ENCODE measurements around the gene LRP11. TPM values are rescaled to one million over a fixed set of nuclear protein-coding genes. Genes with fewer than 3 reads are reported as not detected.
"Not testable (repeated sequence)": the region's sequence is repeated elsewhere in the genome, so short reads cannot be mapped to it uniquely, and the experiment has no call there.

LRP11 gene
- total RNA-seq, 2 experiments from 2014 or later, result 1.9 TPM

DNA sequence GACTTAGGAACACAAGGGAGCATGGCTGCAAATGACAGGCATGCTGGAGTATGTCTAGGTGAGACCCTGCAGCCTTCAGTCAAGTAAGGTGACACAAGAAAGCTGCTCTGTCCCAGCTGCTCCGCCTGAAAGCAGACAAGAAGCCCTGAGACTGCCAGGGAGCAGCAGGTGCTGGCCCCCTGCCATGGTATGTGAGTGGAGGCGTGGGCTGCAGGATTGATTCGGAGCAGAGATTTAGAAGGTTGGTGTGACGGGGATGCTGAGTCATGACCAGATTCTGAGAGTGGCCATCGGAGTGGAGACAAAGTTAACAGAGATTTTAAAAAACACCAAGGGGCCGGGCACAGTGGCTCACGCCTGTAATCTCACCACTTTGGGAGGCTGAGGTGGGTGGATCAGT is 17.8 kb downstream of the LRP11 start:
- DNase-seq (no peak), ATAC-seq (no peak)
- ChIA-PET POLR2A (no interaction called here), CTCF (interaction anchor here (1.8 kb wide), 1 partner anchor 11 kb away, joined by 8 read pairs; no protein-coding TSS in a partner anchor)
- H3K27me3 Mint-ChIP-seq, result peaks cover 9% of the 10 kb centered on the region
- no peaks in the 10 kb centered on the region for H3K4me1 Mint-ChIP-seq (ENCODE audit: low read depth)
- no peak overlapping the region for H3K4me3 Mint-ChIP-seq
- H3K36me3 Mint-ChIP-seq (ENCODE audit: low read depth), result no peaks in the 10 kb centered on the region
- no peaks in the 10 kb centered on the region for H3K9me3 Mint-ChIP-seq
- TF ChIP-seq, protein P1, sequence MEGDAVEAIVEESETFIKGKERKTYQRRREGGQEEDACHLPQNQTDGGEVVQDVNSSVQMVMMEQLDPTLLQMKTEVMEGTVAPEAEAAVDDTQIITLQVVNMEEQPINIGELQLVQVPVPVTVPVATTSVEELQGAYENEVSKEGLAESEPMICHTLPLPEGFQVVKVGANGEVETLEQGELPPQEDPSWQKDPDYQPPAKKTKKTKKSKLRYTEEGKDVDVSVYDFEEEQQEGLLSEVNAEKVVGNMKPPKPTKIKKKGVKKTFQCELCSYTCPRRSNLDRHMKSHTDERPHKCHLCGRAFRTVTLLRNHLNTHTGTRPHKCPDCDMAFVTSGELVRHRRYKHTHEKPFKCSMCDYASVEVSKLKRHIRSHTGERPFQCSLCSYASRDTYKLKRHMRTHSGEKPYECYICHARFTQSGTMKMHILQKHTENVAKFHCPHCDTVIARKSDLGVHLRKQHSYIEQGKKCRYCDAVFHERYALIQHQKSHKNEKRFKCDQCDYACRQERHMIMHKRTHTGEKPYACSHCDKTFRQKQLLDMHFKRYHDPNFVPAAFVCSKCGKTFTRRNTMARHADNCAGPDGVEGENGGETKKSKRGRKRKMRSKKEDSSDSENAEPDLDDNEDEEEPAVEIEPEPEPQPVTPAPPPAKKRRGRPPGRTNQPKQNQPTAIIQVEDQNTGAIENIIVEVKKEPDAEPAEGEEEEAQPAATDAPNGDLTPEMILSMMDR (IDR thresholded peaks at IDR 0.05), result no peak
- H3K27ac Mint-ChIP-seq, result no peak overlapping the region
- intact Hi-C loops (cut with micrococcal nuclease), result no loop called here

- ChIA-PET POLR2A (interaction anchor here (1.1 kb wide), 1 partner anchor 29 kb away, joined by 3 read pairs; no protein-coding TSS in a partner anchor), CTCF (interaction anchor here (1.8 kb wide), 1 partner anchor 11 kb away, joined by 8 read pairs; no protein-coding TSS in a partner anchor)
- DNase-seq (no peak), ATAC-seq (no peak)
- Mint-ChIP-seq H3K27me3 (peaks cover 5% of the 10 kb centered on the region), H3K9me3 (no peaks in the 10 kb centered on the region), H3K4me3 (no peak overlapping the region), H3K4me1 (ENCODE audit: low read depth) (no peaks in the 10 kb centered on the region), H3K36me3 (ENCODE audit: low read depth) (no peaks in the 10 kb centered on the region), H3K27ac (no peak overlapping the region)
- intact Hi-C loops (cut with micrococcal nuclease), result no loop called here
- TF ChIP-seq, protein P1 (IDR thresholded peaks at IDR 0.05), result no peak
Measured at GRCh38 chr6:149845549-149845948, 18.6 kb downstream of the LRP11 start.

GRCh38 chr6:149844480-149844879 is 19.7 kb downstream of the LRP11 start:
- Mint-ChIP-seq H3K9me3 (no peaks in the 10 kb centered on the region), H3K4me3 (no peak overlapping the region), H3K4me1 (ENCODE audit: low read depth) (no peaks in the 10 kb centered on the region), H3K27ac (no peak overlapping the region), H3K36me3 (ENCODE audit: low read depth) (no peaks in the 10 kb centered on the region), H3K27me3 (peaks cover 5% of the 10 kb centered on the region)
- DNase-seq (no peak), ATAC-seq (no peak)
- CTCF ChIA-PET, result interaction anchor here (0.8 kb wide), 1 partner anchor 10 kb away, joined by 3 read pairs; no protein-coding TSS in a partner anchor
- POLR2A ChIA-PET, result interaction anchor here (1.1 kb wide), 1 partner anchor 28 kb away, joined by 3 read pairs; no protein-coding TSS in a partner anchor
- intact Hi-C loops (cut with micrococcal nuclease), result no loop called here
- TF ChIP-seq, protein P1 (IDR thresholded peaks at IDR 0.05), result no peak

- H3K36me3 Mint-ChIP-seq (ENCODE audit: low read depth); H3K4me3 Mint-ChIP-seq; H3K9me3 Mint-ChIP-seq; H3K27ac Mint-ChIP-seq; intact Hi-C loops (cut with micrococcal nuclease); DNase-seq; H3K27me3 Mint-ChIP-seq; ATAC-seq; POLR2A ChIA-PET; H3K4me1 Mint-ChIP-seq (ENCODE audit: low read depth): not testable (repeated sequence)
- CTCF ChIA-PET, result interaction anchor here (0.8 to 1.3 kb wide), 2 partner anchors 9 to 173 kb away, joined by 3 read pairs; no protein-coding TSS in a partner anchor
Measured at GRCh38 chr6:149844036-149844435, 20.1 kb downstream of the LRP11 start.

DNA sequence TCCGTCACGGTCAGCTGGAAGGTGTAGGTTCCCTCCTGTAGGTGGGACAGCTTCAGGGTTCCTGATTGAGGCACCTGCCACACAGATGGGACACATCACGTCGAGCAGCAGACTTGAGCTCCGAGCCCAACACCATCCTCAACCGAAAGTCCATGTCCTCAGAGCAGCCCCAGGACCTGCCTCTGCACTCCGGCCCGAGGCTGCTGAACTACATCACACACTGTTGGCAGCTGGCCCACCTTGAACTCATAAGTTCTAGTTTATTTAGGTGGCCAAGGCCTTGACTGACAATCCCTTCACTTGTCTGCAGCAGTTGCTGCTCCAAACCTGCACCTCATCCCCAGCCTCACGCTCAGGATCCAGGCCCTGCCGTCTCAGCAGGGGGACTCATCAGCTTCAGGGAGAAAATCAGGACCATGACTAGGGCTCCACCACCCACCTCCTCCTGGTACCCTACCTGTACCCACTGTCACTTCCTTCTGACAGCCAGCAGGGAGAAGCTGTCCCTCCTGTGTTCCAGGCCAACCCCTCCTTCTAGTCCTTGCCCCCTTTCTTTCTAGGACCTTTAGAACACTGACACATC is 21.0 kb downstream of the LRP11 start:
- intact Hi-C loops (cut with micrococcal nuclease), result no loop called here
- no peak for ATAC-seq
- no peak for DNase-seq
- Mint-ChIP-seq H3K4me1 (ENCODE audit: low read depth) (no peaks in the 10 kb centered on the region), H3K9me3 (no peaks in the 10 kb centered on the region), H3K27me3 (peaks cover 1% of the 10 kb centered on the region), H3K36me3 (ENCODE audit: low read depth) (no peaks in the 10 kb centered on the region), H3K27ac (no peak overlapping the region), H3K4me3 (no peak overlapping the region)
- CTCF ChIA-PET, result interaction anchor here (1.3 kb wide), 1 partner anchor 174 kb away, joined by 3 read pairs; no protein-coding TSS in a partner anchor
- POLR2A ChIA-PET, result no interaction called here
- TF ChIP-seq, protein P1 (IDR thresholded peaks at IDR 0.05), result no peak
